Suprapubic skin (tissue), 4 donors: Measurements from ENCODE around the gene WHAMM.

ENCODE experiments used
- EP300 ChIP-seq: sonication (generic); formaldehyde crosslinking; IDR thresholded peaks from one replicate; pipeline ENCODE4 v1.6.1; 2017; ENCODE audit warnings: antibody characterized with exemption
- POLR2A ChIP-seq, 2 donors: fragments of 450-650 bp; IDR thresholded peaks; one replicate each; pipeline ENCODE4 v1.6.1; 2017; ENCODE audit warnings: antibody characterized with exemption in 2 of 2, mild to moderate bottlenecking in 2 of 2, moderate library complexity in 2 of 2
- POLR2AphosphoS5 ChIP-seq, 3 donors: sonication (generic); formaldehyde crosslinking; IDR thresholded peaks; one replicate each; pipeline ENCODE4 v1.6.1; 2017; ENCODE audit warnings: antibody characterized with exemption in 3 of 3
- TF ChIP-seq, protein P1 (sequence below), 2 donors: fragments of 200-600 bp in 1 of 2; fragments of 450-650 bp in 1 of 2; sonication (generic) in 1 of 2; IDR thresholded peaks; one replicate each; pipeline ENCODE4 v1.5.1; 2016 to 2019; ENCODE audit warnings: antibody characterized with exemption in 2 of 2, mild to moderate bottlenecking in 1 of 2, moderate library complexity in 1 of 2

DNA sequence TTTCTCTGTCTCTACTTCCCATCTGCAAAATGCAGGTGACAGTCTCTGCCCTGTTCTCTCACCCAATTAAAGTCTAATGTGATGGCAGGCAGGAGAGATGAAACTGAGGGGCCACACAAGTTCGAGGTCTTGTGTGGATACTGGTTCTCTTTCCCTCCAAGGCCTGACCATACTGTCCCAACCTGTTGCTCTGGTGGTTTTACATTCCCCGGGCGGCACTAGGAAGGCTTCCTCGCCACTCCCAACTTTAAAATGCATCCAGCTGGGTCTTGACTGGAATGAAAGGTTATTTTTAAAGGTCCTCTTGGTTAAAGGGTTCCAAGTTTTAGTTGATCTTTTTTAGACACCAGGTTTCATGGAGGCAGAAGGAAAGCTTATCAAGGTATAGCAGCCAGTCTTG lies 37.2 kb downstream of the WHAMM start:
- TF ChIP-seq, protein P1, sequence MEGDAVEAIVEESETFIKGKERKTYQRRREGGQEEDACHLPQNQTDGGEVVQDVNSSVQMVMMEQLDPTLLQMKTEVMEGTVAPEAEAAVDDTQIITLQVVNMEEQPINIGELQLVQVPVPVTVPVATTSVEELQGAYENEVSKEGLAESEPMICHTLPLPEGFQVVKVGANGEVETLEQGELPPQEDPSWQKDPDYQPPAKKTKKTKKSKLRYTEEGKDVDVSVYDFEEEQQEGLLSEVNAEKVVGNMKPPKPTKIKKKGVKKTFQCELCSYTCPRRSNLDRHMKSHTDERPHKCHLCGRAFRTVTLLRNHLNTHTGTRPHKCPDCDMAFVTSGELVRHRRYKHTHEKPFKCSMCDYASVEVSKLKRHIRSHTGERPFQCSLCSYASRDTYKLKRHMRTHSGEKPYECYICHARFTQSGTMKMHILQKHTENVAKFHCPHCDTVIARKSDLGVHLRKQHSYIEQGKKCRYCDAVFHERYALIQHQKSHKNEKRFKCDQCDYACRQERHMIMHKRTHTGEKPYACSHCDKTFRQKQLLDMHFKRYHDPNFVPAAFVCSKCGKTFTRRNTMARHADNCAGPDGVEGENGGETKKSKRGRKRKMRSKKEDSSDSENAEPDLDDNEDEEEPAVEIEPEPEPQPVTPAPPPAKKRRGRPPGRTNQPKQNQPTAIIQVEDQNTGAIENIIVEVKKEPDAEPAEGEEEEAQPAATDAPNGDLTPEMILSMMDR (IDR thresholded peaks at IDR 0.05) = no peak
- no peak for TF ChIP-seq EP300
- no peak for TF ChIP-seq POLR2AphosphoS5 (IDR thresholded peaks at IDR 0.05)
- TF ChIP-seq POLR2A (IDR thresholded peaks at IDR 0.05) = no peak
